SJSA1 (cell line): ENCODE measurements around the gene PPT1. TPM values are rescaled to one million over a fixed set of nuclear protein-coding genes. Genes with fewer than 3 reads are reported as not detected.

ENCODE experiments used
- DNase-seq, 2 experiments: peaks; one replicate each; pipeline ENCODE4 v3.0.0-alpha.2; 2015 to 2020; ENCODE audit warnings: low spot score in 2 of 2, low read depth in 1 of 2
- H3K27ac ChIP-seq: fragments of 250-450 bp; sonication (Bioruptor Pico); 2 replicates; pipeline ENCODE4 v1.5.1; 2020; ENCODE audit warnings: mild to moderate bottlenecking, moderate library complexity
- H3K27me3 ChIP-seq: fragments of 250-450 bp; sonication (Bioruptor Pico); replicated peaks from 2 replicates; pipeline ENCODE4 v1.5.1; 2020; ENCODE audit warnings: mild to moderate bottlenecking, moderate library complexity
- H3K36me3 ChIP-seq: fragments of 250-450 bp; sonication (Bioruptor Pico); 2 replicates; pipeline ENCODE4 v1.5.1; 2020; ENCODE audit warnings: mild to moderate bottlenecking
- H3K4me1 ChIP-seq: fragments of 250-450 bp; sonication (Bioruptor Pico); replicated peaks from 2 replicates; pipeline ENCODE4 v1.6.1; 2021; ENCODE audit warnings: mild to moderate bottlenecking
- H3K4me3 ChIP-seq: fragments of 250-450 bp; sonication (Bioruptor Pico); 2 replicates; pipeline ENCODE4 v1.5.1; 2020; ENCODE audit warnings: mild to moderate bottlenecking
- H3K9me3 ChIP-seq: fragments of 250-450 bp; sonication (Bioruptor Pico); replicated peaks from 2 replicates; pipeline ENCODE4 v1.5.1; 2020; ENCODE audit warnings: mild to moderate bottlenecking
- total RNA-seq: library from RNA; depleted of rRNA; stranded (reverse); fragments of >200 nt; shearing (Covaris generic); gene quantifications from 2 replicates; pipeline ENCODE4 v1.2.3, GENCODE V29; 2014; rRNA removed

Gene PPT1
- 85.2 and 109 TPM in 2 replicates for total RNA-seq

GRCh38 chr1:40096977-40097782, at the start of gene PPT1:
Gene PPT1, minus strand, starts transcription at chr1:40097252. Its CDS starts 14 bp downstream, at chr1:40097238.
- DNase-seq, result peak; percentile 71 to 75
- Histone ChIP-seq H3K36me3 (peaks cover 1% of the 10 kb centered on the region; the same call in 1 of the 2 replicates), H3K27me3 (no peaks in the 10 kb centered on the region)

GRCh38 chr1:40143891-40144575, 47.0 kb upstream of the PPT1 start:
- Histone ChIP-seq H3K4me1 (peaks cover 26% of the 10 kb centered on the region), H3K4me3 (no peak overlapping the region), H3K9me3 (no peaks in the 10 kb centered on the region), H3K36me3 (no peaks in the 10 kb centered on the region), H3K27ac (no peak overlapping the region), H3K27me3 (peaks cover 10% of the 10 kb centered on the region)
- DNase-seq, result peak; percentile 49 to 59

More at GRCh38 chr1:40096977-40097782, at the start of gene PPT1:
- Histone ChIP-seq H3K4me1 (peaks cover 16% of the 10 kb centered on the region), H3K27ac (no peak within 1 kb of the TSS), H3K4me3 (peak within 1 kb of the TSS; percentile 55), H3K9me3 (no peaks in the 10 kb centered on the region)

- Histone ChIP-seq H3K9me3 (no peaks in the 10 kb centered on the region), H3K27ac (peak overlapping the region; percentile 49), H3K4me3 (no peak overlapping the region), H3K4me1 (peaks cover 26% of the 10 kb centered on the region), H3K27me3 (peaks cover 5% of the 10 kb centered on the region), H3K36me3 (no peaks in the 10 kb centered on the region)
- peak; percentile 47 to 77 for DNase-seq
These were observed 45.0 kb upstream of the PPT1 start for GRCh38 chr1:40141878-40142535.

GRCh38 chr1:40140211-40140973, 43.3 kb upstream of the PPT1 start:
- peaks cover 8% of the 10 kb centered on the region for H3K27me3 ChIP-seq
- peak in 1 of 2 experiments; percentile 51 for DNase-seq
- H3K9me3 ChIP-seq, result no peaks in the 10 kb centered on the region
- H3K4me1 ChIP-seq, result peaks cover 26% of the 10 kb centered on the region
- no peak overlapping the region for H3K4me3 ChIP-seq
- no peak overlapping the region for H3K27ac ChIP-seq
- H3K36me3 ChIP-seq, result no peaks in the 10 kb centered on the region

GRCh38 chr1:40133839-40134238, 36.8 kb upstream of the PPT1 start:
- H3K4me1 ChIP-seq, result no peaks in the 10 kb centered on the region
- 0 out of 2 replicates have a peak, but pooled peaks cover 8% of the 10 kb centered on the region for H3K27me3 ChIP-seq
- H3K4me3 ChIP-seq, result no peak overlapping the region
- no peaks in the 10 kb centered on the region for H3K36me3 ChIP-seq
- DNase-seq, result no peak
- H3K9me3 ChIP-seq, result no peaks in the 10 kb centered on the region
- H3K27ac ChIP-seq, result no peak overlapping the region

- Histone ChIP-seq H3K27me3 (0 out of 2 replicates have a peak, but pooled peaks cover 8% of the 10 kb centered on the region), H3K36me3 (no peaks in the 10 kb centered on the region), H3K4me1 (no peaks in the 10 kb centered on the region), H3K9me3 (no peaks in the 10 kb centered on the region), H3K27ac (no peak overlapping the region), H3K4me3 (no peak overlapping the region)
- DNase-seq, result no peak
These were observed 36.2 kb upstream of the PPT1 start for GRCh38 chr1:40133312-40133665.

GRCh38 chr1:40132383-40133311, 35.6 kb upstream of the PPT1 start:
- Histone ChIP-seq H3K4me1 (no peaks in the 10 kb centered on the region), H3K4me3 (no peak overlapping the region), H3K27ac (no peak overlapping the region), H3K36me3 (no peaks in the 10 kb centered on the region), H3K27me3 (0 out of 2 replicates have a peak, but pooled peaks cover 8% of the 10 kb centered on the region), H3K9me3 (no peaks in the 10 kb centered on the region)
- DNase-seq, result no peak

GRCh38 chr1:40130892-40131291, 33.8 kb upstream of the PPT1 start:
- Histone ChIP-seq H3K27me3 (0 out of 2 replicates have a peak, but pooled peaks cover 2% of the 10 kb centered on the region), H3K36me3 (no peaks in the 10 kb centered on the region), H3K27ac (no peak overlapping the region), H3K4me3 (no peak overlapping the region), H3K4me1 (no peaks in the 10 kb centered on the region), H3K9me3 (no peaks in the 10 kb centered on the region)
- no peak for DNase-seq

- DNase-seq, result no peak
- H3K27me3 ChIP-seq, result peaks cover 10% of the 10 kb centered on the region
- no peak overlapping the region for H3K4me3 ChIP-seq
- no peaks in the 10 kb centered on the region for H3K4me1 ChIP-seq
- H3K27ac ChIP-seq, result no peak overlapping the region
- H3K9me3 ChIP-seq, result no peaks in the 10 kb centered on the region
- no peaks in the 10 kb centered on the region for H3K36me3 ChIP-seq
These were observed 25.8 kb upstream of the PPT1 start for GRCh38 chr1:40122855-40123254.

GRCh38 chr1:40120128-40120527, 23.1 kb upstream of the PPT1 start:
- Histone ChIP-seq H3K27ac (no peak overlapping the region), H3K4me3 (no peak overlapping the region), H3K9me3 (no peaks in the 10 kb centered on the region), H3K27me3 (peaks cover 15% of the 10 kb centered on the region), H3K36me3 (no peaks in the 10 kb centered on the region), H3K4me1 (no peaks in the 10 kb centered on the region)
- no peak for DNase-seq

- no peak for DNase-seq
- Histone ChIP-seq H3K4me3 (no peak overlapping the region), H3K9me3 (no peaks in the 10 kb centered on the region), H3K27ac (no peak overlapping the region), H3K4me1 (no peaks in the 10 kb centered on the region), H3K27me3 (peaks cover 13% of the 10 kb centered on the region), H3K36me3 (no peaks in the 10 kb centered on the region)
These were observed 17.3 kb upstream of the PPT1 start for GRCh38 chr1:40114400-40114799.

GRCh38 chr1:40110389-40110788, 13.3 kb upstream of the PPT1 start:
- DNase-seq, result no peak
- Histone ChIP-seq H3K9me3 (peaks cover 6% of the 10 kb centered on the region; the same call in 1 of the 2 replicates), H3K27me3 (peaks cover 1% of the 10 kb centered on the region; the same call in 1 of the 2 replicates), H3K27ac (no peak overlapping the region), H3K36me3 (no peaks in the 10 kb centered on the region), H3K4me1 (no peaks in the 10 kb centered on the region), H3K4me3 (no peak overlapping the region)
